ENCODE data around the gene TNFAIP8. TPM values are rescaled to one million over a fixed set of nuclear protein-coding genes. Genes with fewer than 3 reads are reported as not detected.
A peak's percentile ranks its signal among the peaks of the same experiment; 100 is the strongest.

Gene TNFAIP8
- total RNA-seq, 2 donors from 2014 or later: 5.6 to 8.9 TPM

GRCh38 chr5:119397518-119398380 is 41.9 kb downstream of the TNFAIP8 start:
- Histone ChIP-seq H3K27me3 (no peaks in the 10 kb centered on the region), H3K4me3 (no peak overlapping the region), H3K27ac (no peak overlapping the region), H3K36me3 (no peaks in the 10 kb centered on the region), H3K9me3 (no peaks in the 10 kb centered on the region), H3K4me1 (no peaks in the 10 kb centered on the region)
- DNase-seq (ENCODE audit: low spot score): no peak
- TF ChIP-seq CTCF (IDR thresholded peaks at IDR 0.05): no peak

GRCh38 chr5:119398727-119399466 is 43.1 kb downstream of the TNFAIP8 start:
- Histone ChIP-seq H3K4me3 (no peak overlapping the region), H3K27me3 (no peaks in the 10 kb centered on the region), H3K36me3 (no peaks in the 10 kb centered on the region), H3K9me3 (no peaks in the 10 kb centered on the region), H3K27ac (no peak overlapping the region), H3K4me1 (no peaks in the 10 kb centered on the region)
- no peak for TF ChIP-seq CTCF (IDR thresholded peaks at IDR 0.05)
- DNase-seq (ENCODE audit: low spot score): peak; percentile 68

GRCh38 chr5:119400245-119400644 is 44.4 kb downstream of the TNFAIP8 start:
- TF ChIP-seq CTCF (IDR thresholded peaks at IDR 0.05): no peak
- H3K4me1 ChIP-seq: no peaks in the 10 kb centered on the region
- no peak overlapping the region for H3K4me3 ChIP-seq
- DNase-seq (ENCODE audit: low spot score): no peak
- no peaks in the 10 kb centered on the region for H3K27me3 ChIP-seq
- no peak overlapping the region for H3K27ac ChIP-seq
- no peaks in the 10 kb centered on the region for H3K9me3 ChIP-seq
- no peaks in the 10 kb centered on the region for H3K36me3 ChIP-seq

- Histone ChIP-seq H3K9me3 (no peaks in the 10 kb centered on the region), H3K36me3 (no peaks in the 10 kb centered on the region), H3K4me1 (no peaks in the 10 kb centered on the region), H3K4me3 (no peak overlapping the region), H3K27ac (no peak overlapping the region), H3K27me3 (no peaks in the 10 kb centered on the region)
- TF ChIP-seq CTCF (IDR thresholded peaks at IDR 0.05): no peak
- no peak for DNase-seq (ENCODE audit: low spot score)
Measured at GRCh38 chr5:119402081-119402480, 46.3 kb downstream of the TNFAIP8 start.

GRCh38 chr5:119402555-119402954 is 46.7 kb downstream of the TNFAIP8 start:
- Histone ChIP-seq H3K4me1 (no peaks in the 10 kb centered on the region), H3K4me3 (no peak overlapping the region), H3K36me3 (no peaks in the 10 kb centered on the region), H3K9me3 (no peaks in the 10 kb centered on the region), H3K27me3 (no peaks in the 10 kb centered on the region), H3K27ac (no peak overlapping the region)
- DNase-seq (ENCODE audit: low spot score): no peak
- TF ChIP-seq CTCF (IDR thresholded peaks at IDR 0.05): no peak
